Measurements from ENCODE around the gene FBXL16. TPM values are rescaled to one million over a fixed set of nuclear protein-coding genes. Genes with fewer than 3 reads are reported as not detected.
A peak's percentile ranks its signal among the peaks of the same experiment; 100 is the strongest.

The FBXL16 gene
- total and polyA plus RNA-seq, 2 of the 13 experiments (the other 11 are each of a cell fraction or from before 2014, with no cell fraction given) = 0.22 to 2.0 TPM

- TF ChIP-seq, protein P1, sequence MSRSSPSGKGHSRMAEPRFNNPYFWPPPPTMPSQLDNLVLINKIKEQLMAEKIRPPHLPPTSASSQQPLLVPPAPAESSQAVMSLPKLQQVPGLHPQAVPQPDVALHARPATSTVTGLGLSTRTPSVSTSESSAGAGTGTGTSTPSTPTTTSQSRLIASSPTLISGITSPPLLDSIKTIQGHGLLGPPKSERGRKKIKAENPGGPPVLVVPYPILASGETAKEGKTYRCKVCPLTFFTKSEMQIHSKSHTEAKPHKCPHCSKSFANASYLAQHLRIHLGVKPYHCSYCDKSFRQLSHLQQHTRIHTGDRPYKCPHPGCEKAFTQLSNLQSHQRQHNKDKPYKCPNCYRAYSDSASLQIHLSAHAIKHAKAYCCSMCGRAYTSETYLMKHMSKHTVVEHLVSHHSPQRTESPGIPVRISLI (CRISPR knock-in tag; IDR thresholded peaks at IDR 0.05; ENCODE audit: borderline replicate concordance) = no peak
- TF ChIP-seq PBX2 (CRISPR knock-in tag; IDR thresholded peaks at IDR 0.05) = no peak
- no peak for TF ChIP-seq MTA3 (CRISPR knock-in tag; IDR thresholded peaks at IDR 0.05)
- no peak for TF ChIP-seq ZNF782 (CRISPR knock-in tag; IDR thresholded peaks at IDR 0.05; ENCODE audit: borderline replicate concordance)
- TF ChIP-seq NFE2L2 (IDR thresholded peaks at IDR 0.05; ENCODE audit: low read length) = no peak
- no peak for TF ChIP-seq SYNCRIP (IDR thresholded peaks at IDR 0.05; ENCODE audit: insufficient read depth, low read depth, low read length)
- 0 out of 2 replicates have a peak, but pooled peaks have one; percentile 41 for TF ChIP-seq GLI4 (CRISPR knock-in tag; IDR thresholded peaks at IDR 0.05; ENCODE audit: borderline replicate concordance)
- TF ChIP-seq ZSCAN21 (CRISPR knock-in tag; IDR thresholded peaks at IDR 0.05; ENCODE audit: borderline replicate concordance) = no peak
- TF ChIP-seq SALL1 (CRISPR knock-in tag; IDR thresholded peaks at IDR 0.05) = peak; percentile 56; the same call in 1 of the 2 replicates
- TF ChIP-seq ZNF30 (CRISPR knock-in tag; IDR thresholded peaks at IDR 0.05) = no peak
- no peak for TF ChIP-seq STAT5B (CRISPR knock-in tag; IDR thresholded peaks at IDR 0.05)
- no peak for TF ChIP-seq ARID3A (IDR thresholded peaks at IDR 0.05; ENCODE audit: low read depth, low read length)
- TF ChIP-seq ZNF235 (CRISPR knock-in tag; IDR thresholded peaks at IDR 0.05; ENCODE audit: borderline replicate concordance) = no peak
- TF ChIP-seq ZNF337 (CRISPR knock-in tag; IDR thresholded peaks at IDR 0.05; ENCODE audit: borderline replicate concordance, low read depth) = peak; percentile 62; the same call in 1 of the 2 replicates
- no peak for TF ChIP-seq ZBTB49 (CRISPR knock-in tag; IDR thresholded peaks at IDR 0.05; ENCODE audit: borderline replicate concordance)
- TF ChIP-seq ZHX1 (CRISPR knock-in tag; IDR thresholded peaks at IDR 0.05; ENCODE audit: low read depth) = no peak
- no peak for TF ChIP-seq ZNF326 (CRISPR knock-in tag; IDR thresholded peaks at IDR 0.05; ENCODE audit: borderline replicate concordance)
- TF ChIP-seq KAT7 (CRISPR knock-in tag; IDR thresholded peaks at IDR 0.05; ENCODE audit: borderline replicate concordance) = 0 out of 2 replicates have a peak, but pooled peaks have one; percentile 44
- TF ChIP-seq ZSCAN12 (CRISPR knock-in tag; IDR thresholded peaks at IDR 0.05) = no peak
These were observed 26.5 kb downstream of the FBXL16 start (continued) for GRCh38 chr16:678858-679813.
